ENCODE data around the gene TSKU. TPM values are rescaled to one million over a fixed set of nuclear protein-coding genes. Genes with fewer than 3 reads are reported as not detected.

TSKU gene
- total RNA-seq, 3 donors from 2014 or later, result 51.1 to 360 (median 65.1) TPM

GRCh38 chr11:76830639-76831327 is 47.6 kb downstream of the TSKU start:
- Histone ChIP-seq H3K4me1 (peaks cover 0 to under 1% of the 10 kb centered on the region in 2 donors), H3K27ac (no peak overlapping the region), H3K9me3 (no peaks in the 10 kb centered on the region), H3K27me3 (no peaks in the 10 kb centered on the region), H3K36me3 (no peaks in the 10 kb centered on the region), H3K4me3 (no peak overlapping the region)
- intact Hi-C loops (cut with DNase I; ENCODE audit: low total_unique reads), result loop anchor here (10.0 kb wide), 1 partner anchor 624 kb away; no protein-coding TSS in a partner anchor
- DNase-seq (ENCODE audit: low spot score in 2 of 2), result no peak
- TF ChIP-seq POLR2A (IDR thresholded peaks at IDR 0.05) (no peak), POLR2AphosphoS5 (IDR thresholded peaks at IDR 0.05) (no peak)
- TF ChIP-seq, protein P1, sequence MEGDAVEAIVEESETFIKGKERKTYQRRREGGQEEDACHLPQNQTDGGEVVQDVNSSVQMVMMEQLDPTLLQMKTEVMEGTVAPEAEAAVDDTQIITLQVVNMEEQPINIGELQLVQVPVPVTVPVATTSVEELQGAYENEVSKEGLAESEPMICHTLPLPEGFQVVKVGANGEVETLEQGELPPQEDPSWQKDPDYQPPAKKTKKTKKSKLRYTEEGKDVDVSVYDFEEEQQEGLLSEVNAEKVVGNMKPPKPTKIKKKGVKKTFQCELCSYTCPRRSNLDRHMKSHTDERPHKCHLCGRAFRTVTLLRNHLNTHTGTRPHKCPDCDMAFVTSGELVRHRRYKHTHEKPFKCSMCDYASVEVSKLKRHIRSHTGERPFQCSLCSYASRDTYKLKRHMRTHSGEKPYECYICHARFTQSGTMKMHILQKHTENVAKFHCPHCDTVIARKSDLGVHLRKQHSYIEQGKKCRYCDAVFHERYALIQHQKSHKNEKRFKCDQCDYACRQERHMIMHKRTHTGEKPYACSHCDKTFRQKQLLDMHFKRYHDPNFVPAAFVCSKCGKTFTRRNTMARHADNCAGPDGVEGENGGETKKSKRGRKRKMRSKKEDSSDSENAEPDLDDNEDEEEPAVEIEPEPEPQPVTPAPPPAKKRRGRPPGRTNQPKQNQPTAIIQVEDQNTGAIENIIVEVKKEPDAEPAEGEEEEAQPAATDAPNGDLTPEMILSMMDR (IDR thresholded peaks at IDR 0.05), result no peak

- DNase-seq (ENCODE audit: low spot score in 2 of 2), result no peak
- Histone ChIP-seq H3K9me3 (no peaks in the 10 kb centered on the region), H3K36me3 (no peaks in the 10 kb centered on the region), H3K27me3 (no peaks in the 10 kb centered on the region), H3K27ac (no peak overlapping the region), H3K4me1 (peaks cover 0 to 8% of the 10 kb centered on the region in 2 donors), H3K4me3 (no peak overlapping the region)
- TF ChIP-seq POLR2A (IDR thresholded peaks at IDR 0.05), result no peak
- TF ChIP-seq, protein P1 (IDR thresholded peaks at IDR 0.05), result no peak
- no peak for TF ChIP-seq POLR2AphosphoS5 (IDR thresholded peaks at IDR 0.05)
- intact Hi-C loops (cut with DNase I; ENCODE audit: low total_unique reads), result loop anchor here (10.0 kb wide), 1 partner anchor 623 kb away; no protein-coding TSS in a partner anchor
Observed at GRCh38 chr11:76831686-76832310, 48.6 kb downstream of the TSKU start.

- Histone ChIP-seq H3K27ac (no peak overlapping the region), H3K4me3 (no peak overlapping the region), H3K9me3 (no peaks in the 10 kb centered on the region), H3K27me3 (no peaks in the 10 kb centered on the region), H3K4me1 (peaks cover 0 to 11% of the 10 kb centered on the region in 2 donors), H3K36me3 (no peaks in the 10 kb centered on the region)
- intact Hi-C loops (cut with DNase I; ENCODE audit: low total_unique reads), result loop anchor here (10.0 kb wide), 1 partner anchor 622 kb away; no protein-coding TSS in a partner anchor
- TF ChIP-seq, protein P1 (IDR thresholded peaks at IDR 0.05), result no peak
- TF ChIP-seq POLR2A (IDR thresholded peaks at IDR 0.05) (no peak), POLR2AphosphoS5 (IDR thresholded peaks at IDR 0.05) (no peak)
- DNase-seq (ENCODE audit: low spot score in 2 of 2), result no peak
Observed at GRCh38 chr11:76832361-76832760, 49.2 kb downstream of the TSKU start.

DNA sequence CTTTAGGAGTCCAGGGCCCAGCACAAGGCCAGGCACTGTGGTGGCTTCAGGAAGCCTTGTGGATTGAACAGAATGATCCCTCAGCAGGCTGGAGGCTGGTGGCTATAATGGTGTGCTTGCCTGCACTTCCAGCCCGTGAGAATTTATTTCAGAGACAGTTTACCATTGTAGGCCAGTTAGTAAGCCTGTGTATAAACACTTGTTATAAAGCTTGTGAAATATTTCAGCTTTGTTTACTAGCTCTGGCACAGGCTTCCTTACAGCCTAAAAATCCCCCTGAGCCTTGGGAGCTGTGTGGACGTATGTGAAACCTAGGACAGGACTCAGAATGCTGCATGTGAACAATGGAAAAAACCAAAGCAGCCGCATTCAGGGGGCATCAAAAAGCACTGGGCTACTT is 51.0 kb downstream of the TSKU start:
- H3K9me3 ChIP-seq, result no peaks in the 10 kb centered on the region
- no peaks in the 10 kb centered on the region for H3K36me3 ChIP-seq
- peaks cover 0 to 11% of the 10 kb centered on the region in 2 donors for H3K4me1 ChIP-seq
- intact Hi-C loops (cut with DNase I; ENCODE audit: low total_unique reads), result loop anchor here (10.0 kb wide), 1 partner anchor 621 kb away; no protein-coding TSS in a partner anchor
- H3K27me3 ChIP-seq, result no peaks in the 10 kb centered on the region
- no peak overlapping the region for H3K27ac ChIP-seq
- DNase-seq (ENCODE audit: low spot score in 2 of 2), result no peak
- H3K4me3 ChIP-seq, result no peak overlapping the region
- no peak for TF ChIP-seq POLR2AphosphoS5 (IDR thresholded peaks at IDR 0.05)
- TF ChIP-seq POLR2A (IDR thresholded peaks at IDR 0.05), result no peak
- TF ChIP-seq, protein P1 (IDR thresholded peaks at IDR 0.05), result no peak

GRCh38 chr11:76835036-76835435 is 51.9 kb downstream of the TSKU start:
- H3K4me1 ChIP-seq, result peaks cover 0 to 11% of the 10 kb centered on the region in 2 donors
- TF ChIP-seq, protein P1 (IDR thresholded peaks at IDR 0.05), result no peak
- TF ChIP-seq POLR2AphosphoS5 (IDR thresholded peaks at IDR 0.05) (no peak), POLR2A (IDR thresholded peaks at IDR 0.05) (no peak)
- H3K9me3 ChIP-seq, result no peaks in the 10 kb centered on the region
- no peaks in the 10 kb centered on the region for H3K27me3 ChIP-seq
- DNase-seq (ENCODE audit: low spot score in 2 of 2), result no peak
- intact Hi-C loops (cut with DNase I; ENCODE audit: low total_unique reads), result loop anchor here (10.0 kb wide), 1 partner anchor 620 kb away; no protein-coding TSS in a partner anchor
- H3K27ac ChIP-seq, result no peak overlapping the region
- H3K4me3 ChIP-seq, result no peak overlapping the region
- no peaks in the 10 kb centered on the region for H3K36me3 ChIP-seq
